Measurements from ENCODE around the gene SPINK9. TPM values are rescaled to one million over a fixed set of nuclear protein-coding genes. Genes with fewer than 3 reads are reported as not detected.

Gene SPINK9
- total RNA-seq, 2 donors from 2014 or later: not detected

DNA sequence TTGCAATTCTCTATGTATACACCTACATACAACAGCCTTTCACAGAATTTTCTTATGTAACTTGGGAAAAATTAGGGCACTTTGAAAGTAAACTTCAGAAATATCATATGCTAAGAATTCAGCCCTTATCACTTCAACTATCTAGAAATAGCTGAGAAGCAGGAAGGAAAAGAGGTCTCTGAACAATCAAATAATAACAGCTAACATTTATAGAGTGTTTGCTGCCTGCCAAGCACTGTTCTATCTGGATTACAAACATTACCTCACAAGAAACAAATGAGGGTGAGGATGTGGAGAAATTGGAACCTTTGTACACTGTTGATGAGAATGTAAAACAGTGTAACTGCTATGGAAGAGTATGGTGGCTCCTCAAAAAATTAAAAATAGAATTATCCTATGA, 44.0 kb downstream of the SPINK9 start:
- peaks cover 17 to 21% of the 10 kb centered on the region in 2 donors for H3K4me1 Mint-ChIP-seq (ENCODE audit: low read depth in 2 of 2)
- H3K9me3 Mint-ChIP-seq: peaks cover 6% of the 10 kb centered on the region
- no peak for DNase-seq (ENCODE audit: low spot score)
- ATAC-seq: no peak
- no peak overlapping the region for H3K4me3 Mint-ChIP-seq
- H3K36me3 Mint-ChIP-seq: peaks cover 28% of the 10 kb centered on the region
- peaks cover 0 to 2% of the 10 kb centered on the region in 2 donors for H3K27me3 Mint-ChIP-seq
- no peak overlapping the region for H3K27ac Mint-ChIP-seq

GRCh38 chr5:148381906-148382305, 46.5 kb downstream of the SPINK9 start:
- H3K4me1 Mint-ChIP-seq (ENCODE audit: low read depth in 2 of 2): peaks cover 31 to 42% of the 10 kb centered on the region in 2 donors
- H3K9me3 Mint-ChIP-seq: peaks cover 6% of the 10 kb centered on the region
- no peak overlapping the region for H3K4me3 Mint-ChIP-seq
- no peak overlapping the region for H3K27ac Mint-ChIP-seq
- DNase-seq (ENCODE audit: low spot score): no peak
- H3K36me3 Mint-ChIP-seq: peaks cover 36% of the 10 kb centered on the region
- no peak for ATAC-seq
- peaks cover 0 to 2% of the 10 kb centered on the region in 2 donors for H3K27me3 Mint-ChIP-seq

DNA sequence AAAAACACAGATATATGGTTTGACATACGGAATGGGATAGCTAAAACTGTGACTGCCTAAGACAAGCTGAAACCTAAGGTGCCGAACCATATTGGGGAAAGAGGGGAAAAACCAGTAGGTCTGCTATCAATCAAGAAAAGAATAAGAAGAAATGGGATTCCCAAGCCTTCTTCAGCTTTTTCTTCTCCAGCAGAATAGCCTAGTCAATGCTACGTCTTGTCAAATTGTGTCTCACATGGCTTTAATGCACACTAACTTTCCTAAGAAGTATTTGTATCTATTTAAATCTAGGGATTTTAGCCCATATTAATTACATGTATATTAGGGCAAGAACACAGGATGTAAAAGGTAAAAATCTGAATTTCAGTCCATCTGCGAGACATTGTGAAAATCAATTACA, 47.6 kb downstream of the SPINK9 start:
- peaks cover 31% of the 10 kb centered on the region for H3K36me3 Mint-ChIP-seq
- H3K27ac Mint-ChIP-seq: peak overlapping the region; percentile 96 to 97
- H3K27me3 Mint-ChIP-seq: peaks cover 0 to 2% of the 10 kb centered on the region in 2 donors
- ATAC-seq (no peak), DNase-seq (ENCODE audit: low spot score) (no peak)
- peaks cover 6% of the 10 kb centered on the region for H3K9me3 Mint-ChIP-seq
- H3K4me1 Mint-ChIP-seq (ENCODE audit: low read depth in 2 of 2): peaks cover 37 to 49% of the 10 kb centered on the region in 2 donors
- peak overlapping the region; percentile 94 for H3K4me3 Mint-ChIP-seq

- H3K4me3 Mint-ChIP-seq: peak within 1 kb of the TSS; percentile 94
- H3K27ac Mint-ChIP-seq: peak within 1 kb of the TSS; percentile 96 to 97
- no peaks in the 10 kb centered on the region for H3K9me3 Mint-ChIP-seq
- peaks cover 41 to 55% of the 10 kb centered on the region in 2 donors for H3K4me1 Mint-ChIP-seq (ENCODE audit: low read depth in 2 of 2)
- ATAC-seq (peak; percentile 97 to 98), DNase-seq (ENCODE audit: low spot score) (peak; percentile 98)
- H3K36me3 Mint-ChIP-seq: peaks cover 23% of the 10 kb centered on the region
- peaks cover 0 to 2% of the 10 kb centered on the region in 2 donors for H3K27me3 Mint-ChIP-seq
These were observed 48.4 kb downstream of the SPINK9 start, which contains the start of gene FBXO38 for GRCh38 chr5:148383564-148384379. TSS of gene FBXO38 (plus strand) at chr5:148383958. CDS start at chr5:148394777, 10,819 bp downstream.

- peaks cover 18% of the 10 kb centered on the region for H3K36me3 Mint-ChIP-seq
- ATAC-seq (no peak), DNase-seq (ENCODE audit: low spot score) (no peak)
- peaks cover 45 to 60% of the 10 kb centered on the region in 2 donors for H3K4me1 Mint-ChIP-seq (ENCODE audit: low read depth in 2 of 2)
- peaks cover 0 to 2% of the 10 kb centered on the region in 2 donors for H3K27me3 Mint-ChIP-seq
- H3K9me3 Mint-ChIP-seq: no peaks in the 10 kb centered on the region
- H3K27ac Mint-ChIP-seq: peak overlapping the region; percentile 96 to 97
- peak overlapping the region; percentile 94 for H3K4me3 Mint-ChIP-seq
These were observed 49.0 kb downstream of the SPINK9 start for GRCh38 chr5:148384380-148384737.

- no peak for ATAC-seq
- DNase-seq (ENCODE audit: low spot score): no peak
- peaks cover 0 to 2% of the 10 kb centered on the region in 2 donors for H3K27me3 Mint-ChIP-seq
- H3K4me3 Mint-ChIP-seq: peak overlapping the region; percentile 94
- peaks cover 18% of the 10 kb centered on the region for H3K36me3 Mint-ChIP-seq
- H3K9me3 Mint-ChIP-seq: no peaks in the 10 kb centered on the region
- H3K27ac Mint-ChIP-seq: peak overlapping the region; percentile 96 to 97
- H3K4me1 Mint-ChIP-seq (ENCODE audit: low read depth in 2 of 2): peaks cover 47 to 60% of the 10 kb centered on the region in 2 donors
These were observed 49.7 kb downstream of the SPINK9 start for GRCh38 chr5:148385094-148385493.

GRCh38 chr5:148386041-148386440, 50.7 kb downstream of the SPINK9 start:
- DNase-seq (ENCODE audit: low spot score): no peak
- Mint-ChIP-seq H3K9me3 (no peaks in the 10 kb centered on the region), H3K36me3 (peaks cover 18% of the 10 kb centered on the region), H3K4me3 (peak overlapping the region; percentile 94), H3K27ac (peak overlapping the region; percentile 96 to 97), H3K4me1 (ENCODE audit: low read depth in 2 of 2) (peaks cover 53 to 67% of the 10 kb centered on the region in 2 donors), H3K27me3 (peaks cover 0 to 2% of the 10 kb centered on the region in 2 donors)
- no peak for ATAC-seq

GRCh38 chr5:148387325-148387724, 52.0 kb downstream of the SPINK9 start:
- peaks cover 21% of the 10 kb centered on the region for H3K36me3 Mint-ChIP-seq
- H3K4me1 Mint-ChIP-seq (ENCODE audit: low read depth in 2 of 2): peaks cover 60 to 75% of the 10 kb centered on the region in 2 donors

DNA sequence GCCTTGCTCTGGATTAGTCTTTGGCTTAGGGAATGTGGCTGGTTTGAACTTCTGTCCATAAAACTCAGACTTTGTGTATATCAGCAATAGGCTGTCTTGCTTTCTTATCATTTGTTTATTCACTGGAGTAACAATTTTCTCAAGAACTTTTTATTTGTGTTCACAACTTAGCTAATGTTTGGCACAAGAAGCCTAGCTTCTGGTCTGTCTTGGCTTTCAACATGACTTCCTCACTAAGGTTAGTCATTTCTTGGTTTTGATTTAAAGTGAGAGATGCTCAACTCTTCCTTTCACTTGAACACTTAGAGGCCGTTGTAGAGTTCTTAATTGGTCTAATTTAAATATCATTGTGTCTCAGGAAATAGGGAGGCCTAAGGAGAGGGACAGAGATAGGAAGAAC, 53.3 kb downstream of the SPINK9 start:
- ATAC-seq: peak in 1 of 2 donors; percentile 66
- peaks cover 23% of the 10 kb centered on the region for H3K36me3 Mint-ChIP-seq

More at GRCh38 chr5:148387325-148387724, 52.0 kb downstream of the SPINK9 start:
- no peaks in the 10 kb centered on the region for H3K27me3 Mint-ChIP-seq
- DNase-seq (ENCODE audit: low spot score) (no peak), ATAC-seq (no peak)
- peak overlapping the region in 1 of 2 donors; percentile 58 for H3K27ac Mint-ChIP-seq
- no peaks in the 10 kb centered on the region for H3K9me3 Mint-ChIP-seq
- no peak overlapping the region for H3K4me3 Mint-ChIP-seq

More for the DNA sequence above, 53.3 kb downstream of the SPINK9 start:
- Mint-ChIP-seq H3K4me3 (peak overlapping the region; percentile 75), H3K4me1 (ENCODE audit: low read depth in 2 of 2) (peaks cover 62 to 74% of the 10 kb centered on the region in 2 donors), H3K27me3 (no peaks in the 10 kb centered on the region), H3K9me3 (no peaks in the 10 kb centered on the region), H3K27ac (peak overlapping the region; percentile 72 to 82)
- DNase-seq (ENCODE audit: low spot score): no peak

Other genes with a start within 250 kb of the SPINK9 start
- gene SPINK14, start 167.0 kb upstream of the SPINK9 start, total RNA-seq: not detected
- not detected for gene SPINK6, start 132.5 kb upstream of the SPINK9 start, total RNA-seq
- not detected for gene MARCOL, start 97.0 kb upstream of the SPINK9 start, total RNA-seq
- not detected for gene SPINK13, start 66.8 kb upstream of the SPINK9 start, total RNA-seq
- not detected for gene SPINK7, start 23.1 kb upstream of the SPINK9 start, total RNA-seq
- gene FBXO38, start 48.4 kb downstream of the SPINK9 start, total RNA-seq: 10 to 100 TPM; 58.2 to 65.7 TPM

All from natural killer cell treated with Interleukin-12 subunit alpha and Interleukin-12 subunit beta and Interleukin-15 and Interleukin-18, amount 100 ng/mL, for 72 hours (primary cell).